Measurements from ENCODE around the gene MAPT. TPM values are rescaled to one million over a fixed set of nuclear protein-coding genes. Genes with fewer than 3 reads are reported as not detected.

MAPT gene
- total RNA-seq, 4 donors from 2014 or later = 3.6 to 6.5 (median 4.5) TPM

- whole genome bisulfite sequencing = 88% methylated on average over 3 of the region's 5 CpGs
- H3K4me1 ChIP-seq = no peaks in the 10 kb centered on the region
- H3K27ac ChIP-seq = no peak overlapping the region
- TF ChIP-seq POLR2A (IDR thresholded peaks at IDR 0.05) (no peak), POLR2AphosphoS5 (IDR thresholded peaks at IDR 0.05) (no peak), CTCF (IDR thresholded peaks at IDR 0.05) (no peak), EP300 (IDR thresholded peaks at IDR 0.05) (no peak)
- H3K27me3 ChIP-seq = no peaks in the 10 kb centered on the region
- H3K36me3 ChIP-seq = no peaks in the 10 kb centered on the region
- no peak overlapping the region for H3K4me3 ChIP-seq
- no peaks in the 10 kb centered on the region for H3K9me3 ChIP-seq
- no peak for DNase-seq (ENCODE audit: low spot score in 2 of 2)
Observed at GRCh38 chr17:45984368-45984767, 90.0 kb downstream of the MAPT start.

- H3K4me3 ChIP-seq = no peak overlapping the region
- H3K27ac ChIP-seq = no peak overlapping the region
- no peaks in the 10 kb centered on the region for H3K27me3 ChIP-seq
- no peak for DNase-seq (ENCODE audit: low spot score in 2 of 2)
- H3K36me3 ChIP-seq = no peaks in the 10 kb centered on the region
- no peaks in the 10 kb centered on the region for H3K9me3 ChIP-seq
- no peak for TF ChIP-seq POLR2A (IDR thresholded peaks at IDR 0.05)
- no peak for TF ChIP-seq CTCF (IDR thresholded peaks at IDR 0.05)
- TF ChIP-seq POLR2AphosphoS5 (IDR thresholded peaks at IDR 0.05) = no peak
- TF ChIP-seq EP300 (IDR thresholded peaks at IDR 0.05) = no peak
- 84% methylated on average over 4 of the region's 4 CpGs for WGBS
- H3K4me1 ChIP-seq = no peaks in the 10 kb centered on the region
Observed at GRCh38 chr17:45985447-45985846, 91.1 kb downstream of the MAPT start.

GRCh38 chr17:45986056-45986455, 91.7 kb downstream of the MAPT start:
- Histone ChIP-seq H3K4me3 (no peak overlapping the region), H3K9me3 (no peaks in the 10 kb centered on the region), H3K4me1 (no peaks in the 10 kb centered on the region), H3K27ac (no peak overlapping the region), H3K36me3 (no peaks in the 10 kb centered on the region), H3K27me3 (no peaks in the 10 kb centered on the region)
- TF ChIP-seq CTCF (IDR thresholded peaks at IDR 0.05) (no peak), POLR2A (IDR thresholded peaks at IDR 0.05) (no peak), POLR2AphosphoS5 (IDR thresholded peaks at IDR 0.05) (no peak), EP300 (IDR thresholded peaks at IDR 0.05) (no peak)
- 97% methylated on average over 4 of the region's 4 CpGs for WGBS
- DNase-seq (ENCODE audit: low spot score in 2 of 2) = no peak

- H3K36me3 ChIP-seq = no peaks in the 10 kb centered on the region
- no peaks in the 10 kb centered on the region for H3K9me3 ChIP-seq
- no peaks in the 10 kb centered on the region for H3K4me1 ChIP-seq
- TF ChIP-seq CTCF (IDR thresholded peaks at IDR 0.05) = no peak
- no peak for TF ChIP-seq POLR2A (IDR thresholded peaks at IDR 0.05)
- TF ChIP-seq EP300 (IDR thresholded peaks at IDR 0.05) = no peak
- TF ChIP-seq POLR2AphosphoS5 (IDR thresholded peaks at IDR 0.05) = no peak
- H3K4me3 ChIP-seq = no peak overlapping the region
- no peaks in the 10 kb centered on the region for H3K27me3 ChIP-seq
- 78% methylated on average over 5 of the region's 5 CpGs for WGBS
- no peak for DNase-seq (ENCODE audit: low spot score in 2 of 2)
- no peak overlapping the region for H3K27ac ChIP-seq
Observed at GRCh38 chr17:45987706-45988105, 93.4 kb downstream of the MAPT start.

- WGBS = 70% methylated on average over 3 of the region's 3 CpGs
- no peaks in the 10 kb centered on the region for H3K4me1 ChIP-seq
- no peak for DNase-seq (ENCODE audit: low spot score in 2 of 2)
- H3K27ac ChIP-seq = no peak overlapping the region
- no peak overlapping the region for H3K4me3 ChIP-seq
- no peaks in the 10 kb centered on the region for H3K36me3 ChIP-seq
- H3K9me3 ChIP-seq = no peaks in the 10 kb centered on the region
- no peaks in the 10 kb centered on the region for H3K27me3 ChIP-seq
- no peak for TF ChIP-seq EP300 (IDR thresholded peaks at IDR 0.05)
- TF ChIP-seq CTCF (IDR thresholded peaks at IDR 0.05) = no peak
- TF ChIP-seq POLR2A (IDR thresholded peaks at IDR 0.05) = no peak
- TF ChIP-seq POLR2AphosphoS5 (IDR thresholded peaks at IDR 0.05) = no peak
Observed at GRCh38 chr17:45989759-45990158, 95.4 kb downstream of the MAPT start.
